ENCODE results near the gene GTF3C4.
"Not testable (repeated sequence)": the region's sequence is repeated elsewhere in the genome, so short reads cannot be mapped to it uniquely, and the experiment has no call there.

The GTF3C4 gene

GRCh38 chr9:132699956-132700355 is 29.7 kb downstream of the GTF3C4 start:
- DNase-seq (ENCODE audit: low spot score) = no peak

GRCh38 chr9:132702254-132702653 is 32.0 kb downstream of the GTF3C4 start:
- no peak for DNase-seq (ENCODE audit: low spot score)

- no peak for DNase-seq (ENCODE audit: low spot score)
Observed at GRCh38 chr9:132703336-132703735, 33.1 kb downstream of the GTF3C4 start.

GRCh38 chr9:132708239-132708638 is 38.0 kb downstream of the GTF3C4 start:
- no peak for DNase-seq (ENCODE audit: low spot score)

DNA sequence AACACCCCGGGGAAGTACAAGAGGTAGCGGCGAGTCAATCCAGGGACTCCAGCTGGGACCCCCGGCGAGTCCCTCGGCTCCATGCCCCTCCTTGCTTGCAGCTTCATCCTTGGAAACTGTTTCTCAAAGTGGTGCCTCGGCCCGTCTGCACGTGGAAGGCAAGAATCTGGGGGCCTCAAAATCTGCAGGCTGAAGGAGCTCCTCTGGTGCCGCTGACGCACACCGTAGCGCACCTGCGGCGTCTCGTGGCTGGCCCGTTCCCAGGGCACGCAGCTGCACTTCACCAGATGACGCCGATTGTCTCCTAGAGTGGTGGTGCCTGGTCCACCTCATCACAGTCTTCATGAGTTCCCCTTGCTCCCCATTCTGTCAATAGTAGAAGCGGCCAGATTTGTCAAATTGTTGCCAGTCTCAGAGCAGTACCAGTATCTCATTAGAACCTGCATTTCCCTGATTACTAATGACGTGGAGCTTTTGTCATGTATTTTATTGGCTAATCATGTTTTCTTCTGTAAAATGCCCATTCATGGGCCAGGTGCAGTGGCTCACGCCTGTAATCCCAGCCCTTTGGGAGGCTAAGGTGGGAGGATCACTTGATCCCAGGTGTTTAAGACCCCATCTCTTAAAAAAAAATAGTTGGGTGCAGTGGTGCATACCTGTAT is 38.6 kb downstream of the GTF3C4 start:
- no peak for DNase-seq (ENCODE audit: low spot score)

DNA sequence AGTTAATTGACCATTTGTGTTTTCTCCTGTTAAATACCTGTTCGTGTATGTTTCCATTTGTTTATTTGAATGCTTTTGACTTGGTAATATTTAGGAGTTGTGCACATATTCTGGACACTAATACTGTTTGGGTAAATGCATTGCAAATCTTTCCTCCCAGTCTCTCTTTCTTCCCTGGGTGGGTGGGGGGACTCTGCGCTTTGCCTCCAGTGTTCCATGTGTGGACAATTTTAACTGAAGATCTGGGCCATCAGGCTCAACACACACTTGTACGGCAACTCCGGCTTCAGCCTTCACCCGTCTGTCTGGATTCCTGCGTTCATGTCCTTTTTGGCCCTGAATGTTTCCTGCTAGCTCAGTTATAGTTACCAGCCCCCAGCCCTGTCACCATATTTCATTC is 40.1 kb downstream of the GTF3C4 start:
- no peak for DNase-seq (ENCODE audit: low spot score)

- not testable (repeated sequence) for DNase-seq (ENCODE audit: low spot score)
Observed at GRCh38 chr9:132711152-132711551, 40.9 kb downstream of the GTF3C4 start.

GRCh38 chr9:132711846-132712245 is 41.6 kb downstream of the GTF3C4 start:
- no peak for DNase-seq (ENCODE audit: low spot score)

- no peak for DNase-seq (ENCODE audit: low spot score)
Observed at GRCh38 chr9:132712753-132713152, 42.5 kb downstream of the GTF3C4 start.

- no peak for DNase-seq (ENCODE audit: low spot score)
Observed at GRCh38 chr9:132716007-132716406, 45.7 kb downstream of the GTF3C4 start.

- no peak for DNase-seq (ENCODE audit: low spot score)
Observed at GRCh38 chr9:132717326-132717945, 47.2 kb downstream of the GTF3C4 start.

GRCh38 chr9:132718381-132718928 is 48.2 kb downstream of the GTF3C4 start:
- DNase-seq (ENCODE audit: low spot score) = not testable (repeated sequence)

- no peak for DNase-seq (ENCODE audit: low spot score)
Observed at GRCh38 chr9:132721661-132722060, 51.4 kb downstream of the GTF3C4 start.

- DNase-seq (ENCODE audit: low spot score) = no peak
Observed at GRCh38 chr9:132722564-132723065, 52.4 kb downstream of the GTF3C4 start.

- DNase-seq (ENCODE audit: low spot score) = no peak
Observed at GRCh38 chr9:132723809-132724208, 53.5 kb downstream of the GTF3C4 start.

DNA sequence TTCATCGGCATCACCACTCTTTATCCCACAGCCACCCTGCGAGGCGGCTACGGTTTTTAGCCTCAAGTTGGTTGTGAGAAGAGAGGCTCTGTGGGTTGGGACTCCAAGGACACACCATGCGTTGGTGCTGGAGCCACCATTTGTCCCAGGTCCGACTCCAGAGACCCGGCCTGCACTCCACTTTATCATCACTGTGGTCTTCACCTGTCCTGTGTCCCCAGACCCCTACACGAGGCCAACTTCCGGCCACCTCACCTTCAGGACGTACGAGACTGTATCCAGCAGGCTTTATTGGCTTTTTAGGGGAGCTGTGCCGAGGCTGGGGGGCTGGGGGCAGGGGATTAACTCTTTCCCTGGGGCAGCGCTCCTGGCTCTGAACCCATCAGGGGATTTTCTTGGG is 55.0 kb downstream of the GTF3C4 start:
- DNase-seq (ENCODE audit: low spot score) = no peak

DNA sequence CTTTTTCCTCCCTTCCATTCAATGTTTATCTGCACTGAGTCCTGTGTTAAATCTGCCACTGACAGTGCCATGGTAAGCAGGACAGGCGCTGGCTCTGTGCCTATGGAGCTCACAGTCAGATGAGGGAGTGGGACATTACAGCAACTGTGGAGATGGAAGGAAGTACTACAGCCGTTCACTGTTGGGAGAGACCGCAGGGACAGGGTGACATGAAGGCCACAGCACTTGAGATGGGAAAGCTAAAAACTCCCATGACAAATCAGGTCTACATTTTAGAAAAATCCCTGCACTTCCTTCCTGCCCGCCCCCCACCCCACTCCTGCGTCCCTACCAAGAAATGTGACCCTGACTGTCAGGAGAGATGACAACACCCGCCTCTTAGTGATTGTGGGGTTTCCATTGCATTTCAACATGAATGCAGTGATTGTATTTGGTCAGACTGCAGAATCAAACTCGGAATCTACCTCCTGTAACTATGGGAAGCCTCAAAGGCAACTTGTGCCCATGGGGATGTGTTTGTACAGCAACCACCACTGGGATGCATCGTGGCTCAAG is 56.4 kb downstream of the GTF3C4 start:
- DNase-seq (ENCODE audit: low spot score) = no peak

DNA sequence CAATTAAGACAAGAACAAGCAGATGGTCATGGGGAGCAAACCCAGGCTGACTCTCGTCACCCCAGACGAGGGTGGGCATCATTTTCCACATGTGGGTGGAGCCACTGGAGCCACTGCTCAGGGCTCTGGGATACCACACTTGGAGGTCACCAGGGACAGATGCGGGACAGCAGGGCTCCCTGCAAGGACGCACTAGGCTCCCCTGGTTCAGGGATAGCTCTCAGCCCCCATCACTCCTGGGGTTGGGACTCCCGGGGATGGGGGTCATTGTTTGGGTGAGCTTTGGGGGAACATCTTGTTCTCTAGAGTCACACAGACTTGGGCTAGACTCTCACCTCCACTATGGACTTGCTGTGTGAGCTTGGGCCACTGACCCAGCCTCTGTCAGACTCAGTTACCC is 57.8 kb downstream of the GTF3C4 start:
- no peak for DNase-seq (ENCODE audit: low spot score)

GRCh38 chr9:132728497-132728896 is 58.2 kb downstream of the GTF3C4 start:
- no peak for DNase-seq (ENCODE audit: low spot score)

DNA sequence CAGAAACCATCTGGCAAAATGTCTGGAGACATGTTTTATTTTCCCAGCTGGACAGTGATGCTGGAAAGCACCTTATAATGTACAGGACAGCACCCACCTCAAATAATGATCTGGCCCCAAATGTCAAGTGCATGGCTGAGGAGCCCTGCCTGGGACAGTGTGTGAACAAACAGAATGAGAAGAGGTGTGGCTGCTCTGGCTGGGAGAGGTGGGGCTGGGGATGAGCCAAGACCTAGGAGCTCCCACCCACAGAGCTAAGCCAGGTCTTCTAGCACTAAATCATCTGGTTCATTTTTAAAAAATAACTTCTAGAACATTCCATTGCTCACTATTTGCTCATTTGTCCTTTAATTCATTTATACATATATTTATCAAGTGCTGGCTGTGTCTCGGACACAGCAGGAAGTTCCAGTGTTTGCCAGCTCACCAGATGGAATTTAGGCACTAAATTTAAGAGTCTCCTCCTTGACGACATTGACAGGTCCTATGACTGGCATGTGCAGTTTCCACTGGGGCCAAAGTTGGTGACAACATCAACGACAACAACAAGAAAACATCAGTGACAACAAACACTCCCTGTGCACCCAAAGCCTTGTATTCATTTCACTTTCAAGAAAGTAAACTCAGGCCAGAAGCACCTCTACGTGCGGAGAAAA is 59.1 kb downstream of the GTF3C4 start:
- DNase-seq (ENCODE audit: low spot score) = no peak

- DNase-seq (ENCODE audit: low spot score) = no peak
Observed at GRCh38 chr9:132730054-132731033, 60.1 kb downstream of the GTF3C4 start.

Measured in putamen (tissue), 1 donor.